GM12878 (cell line): ENCODE data around the gene PLEKHM2. TPM values are rescaled to one million over a fixed set of nuclear protein-coding genes. Genes with fewer than 3 reads are reported as not detected.

Experiments
- HCFC1 ChIP-seq: fragments of 150-350 bp; IDR thresholded peaks from 2 replicates; pipeline ENCODE4 v1.6.1; 2014; ENCODE audit warnings: low read length
- MTA3 ChIP-seq: IDR thresholded peaks from 2 replicates; pipeline ENCODE4 v1.6.1; 2012; ENCODE audit warnings: low read length, inconsistent platforms, borderline replicate concordance
- NRF1 ChIP-seq: conservative IDR thresholded peaks from 2 replicates; pipeline ENCODE4 v1.6.1; 2011; ENCODE audit warnings: mild to moderate bottlenecking, low read depth, low read length, improper control_type of control experiment
- RELA ChIP-seq: fragments of 450-650 bp; IDR thresholded peaks from 2 replicates; pipeline ENCODE4 v1.8.0; 2014; ENCODE audit warnings: borderline replicate concordance; ENCODE audit not compliant: partially characterized antibody
- YBX1 ChIP-seq: fragments of 450-650 bp; IDR thresholded peaks from 2 replicates; pipeline ENCODE4 v1.6.1; 2016; ENCODE audit warnings: antibody characterized with exemption
- ZNF207 ChIP-seq: fragments of 450-650 bp; IDR thresholded peaks from 2 replicates; pipeline ENCODE4 v1.6.1; 2014; ENCODE audit warnings: antibody characterized with exemption, mild to moderate bottlenecking, borderline replicate concordance
- polyA plus RNA-seq, 11 experiments: library from polyadenylated mRNA; depleted of rRNA in 4 of 11; unstranded in 6 of 11; stranded (reverse) in 5 of 11; fragments of >200 nt; fragmentation: Nextera tagmentation in 4 of 11; fragmentation: Illumina TruSeq in 1 of 11; extraction: Ambion mirVana in 4 of 11; extraction: Trizol in 1 of 11; gene quantifications; 1 replicate in 1 of 11; 2 replicates in 10 of 11; pipeline versions ENCODE4 v1.2.1 to v1.2.3, GENCODE V29; 2011 to 2016; ENCODE audit warnings: inconsistent platforms in 2 of 11, missing spikeins in 2 of 11, low read depth in 1 of 11
- total RNA-seq, 4 experiments: library from RNA; depleted of rRNA in 3 of 4; stranded (reverse); fragments of >200 nt in 3 of 4; fragmentation: Illumina TruSeq in 1 of 4; extraction: Trizol in 1 of 4; gene quantifications; 2 replicates each; pipeline versions ENCODE4 v1.2.1 to v1.2.3, GENCODE V29; 2013 to 2021
- TF ChIP-seq, protein P1 (sequence below): IDR thresholded peaks from 2 replicates; pipeline ENCODE4 v1.6.1; 2011; ENCODE audit warnings: borderline replicate concordance, low read depth, mild to moderate bottlenecking, moderate library complexity, low read length; ENCODE audit not compliant: insufficient read depth, poor library complexity, severe bottlenecking
- TF ChIP-seq, protein P2 (sequence below): IDR thresholded peaks from 2 replicates; pipeline ENCODE4 v1.6.1; 2011; ENCODE audit warnings: mild to moderate bottlenecking, low read depth, low read length, moderate library complexity; ENCODE audit not compliant: insufficient replicate concordance

PLEKHM2 gene
- total and polyA plus RNA-seq, 10 of the 15 experiments (the other 5 are each of a cell fraction or from before 2014, with no cell fraction given): 0.37 to 55.2 (median 19.3) TPM

DNA sequence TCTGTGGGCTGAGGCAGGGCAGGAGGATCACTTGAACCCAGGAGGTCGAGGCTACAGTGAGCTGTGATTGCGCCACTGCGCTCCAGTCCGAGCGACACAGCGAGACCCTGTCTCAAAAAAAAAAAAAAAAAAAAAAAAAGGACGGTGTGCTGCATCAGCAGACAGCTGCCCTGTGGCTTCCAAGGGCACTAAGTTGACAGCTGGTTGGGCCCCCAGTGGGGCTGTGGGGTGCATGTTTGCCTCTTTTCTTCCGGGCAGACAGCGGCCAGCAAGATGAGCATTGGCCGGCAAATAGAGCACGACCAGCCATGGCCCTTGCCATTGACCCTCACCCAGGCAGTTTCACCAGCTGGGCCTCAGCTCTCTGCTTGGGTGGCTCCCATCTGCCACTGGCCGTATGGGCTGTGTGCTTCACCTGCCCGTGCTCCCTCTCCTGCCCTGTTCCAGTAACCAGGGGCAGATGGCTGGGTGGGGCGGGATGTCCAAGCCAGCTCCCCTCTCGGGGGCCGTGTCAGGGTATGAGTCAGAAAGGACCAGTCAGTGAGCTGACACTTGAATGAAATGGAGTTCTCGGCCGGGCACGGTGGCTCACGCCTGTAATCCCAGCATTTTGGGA, 39.6 kb downstream of the PLEKHM2 start (continued):
- TF ChIP-seq, protein P1, sequence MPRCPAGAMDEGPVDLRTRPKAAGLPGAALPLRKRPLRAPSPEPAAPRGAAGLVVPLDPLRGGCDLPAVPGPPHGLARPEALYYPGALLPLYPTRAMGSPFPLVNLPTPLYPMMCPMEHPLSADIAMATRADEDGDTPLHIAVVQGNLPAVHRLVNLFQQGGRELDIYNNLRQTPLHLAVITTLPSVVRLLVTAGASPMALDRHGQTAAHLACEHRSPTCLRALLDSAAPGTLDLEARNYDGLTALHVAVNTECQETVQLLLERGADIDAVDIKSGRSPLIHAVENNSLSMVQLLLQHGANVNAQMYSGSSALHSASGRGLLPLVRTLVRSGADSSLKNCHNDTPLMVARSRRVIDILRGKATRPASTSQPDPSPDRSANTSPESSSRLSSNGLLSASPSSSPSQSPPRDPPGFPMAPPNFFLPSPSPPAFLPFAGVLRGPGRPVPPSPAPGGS: no peak
- TF ChIP-seq YBX1: no peak
- TF ChIP-seq HCFC1: no peak
- TF ChIP-seq RELA: no peak
- TF ChIP-seq MTA3: no peak
- no peak for TF ChIP-seq ZNF207
- no peak for TF ChIP-seq NRF1
- TF ChIP-seq, protein P2, sequence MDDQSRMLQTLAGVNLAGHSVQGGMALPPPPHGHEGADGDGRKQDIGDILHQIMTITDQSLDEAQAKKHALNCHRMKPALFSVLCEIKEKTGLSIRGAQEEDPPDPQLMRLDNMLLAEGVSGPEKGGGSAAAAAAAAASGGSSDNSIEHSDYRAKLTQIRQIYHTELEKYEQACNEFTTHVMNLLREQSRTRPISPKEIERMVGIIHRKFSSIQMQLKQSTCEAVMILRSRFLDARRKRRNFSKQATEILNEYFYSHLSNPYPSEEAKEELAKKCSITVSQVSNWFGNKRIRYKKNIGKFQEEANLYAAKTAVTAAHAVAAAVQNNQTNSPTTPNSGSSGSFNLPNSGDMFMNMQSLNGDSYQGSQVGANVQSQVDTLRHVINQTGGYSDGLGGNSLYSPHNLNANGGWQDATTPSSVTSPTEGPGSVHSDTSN: no peak
